Stimulated activated naive CD4-positive, alpha-beta T cell (primary cell): ENCODE measurements around the gene KCNT1.

Source experiments
- DNase-seq, 6 experiments: peaks; one replicate each; lab custom pipeline; 2025; lab: John Stamatoyannopoulos, UW

Gene KCNT1

GRCh38 chr9:135802876-135803419 lies 101.0 kb downstream of the KCNT1 start:
- DNase-seq, result no peak

- DNase-seq, result no peak
Observed at GRCh38 chr9:135803441-135803840, 101.5 kb downstream of the KCNT1 start.

- DNase-seq, result no peak
Observed at GRCh38 chr9:135804581-135805421, 102.8 kb downstream of the KCNT1 start.

- no peak for DNase-seq
Observed at GRCh38 chr9:135805422-135806022, 103.5 kb downstream of the KCNT1 start.

GRCh38 chr9:135809166-135809565 lies 107.2 kb downstream of the KCNT1 start:
- DNase-seq, result no peak

GRCh38 chr9:135810806-135811575 lies 109.0 kb downstream of the KCNT1 start:
- DNase-seq, result no peak

GRCh38 chr9:135811801-135812200 lies 109.8 kb downstream of the KCNT1 start:
- DNase-seq, result no peak

- DNase-seq, result no peak
Observed at GRCh38 chr9:135812961-135813360, 111.0 kb downstream of the KCNT1 start.

GRCh38 chr9:135813671-135814290 lies 111.8 kb downstream of the KCNT1 start:
- no peak for DNase-seq

- DNase-seq, result no peak
Observed at GRCh38 chr9:135814421-135815095, 112.6 kb downstream of the KCNT1 start.

GRCh38 chr9:135815413-135815812 lies 113.4 kb downstream of the KCNT1 start:
- DNase-seq, result no peak

GRCh38 chr9:135815830-135816650 lies 114.1 kb downstream of the KCNT1 start:
- DNase-seq, result no peak

- DNase-seq, result no peak
Observed at GRCh38 chr9:135816651-135816970, 114.6 kb downstream of the KCNT1 start.

- DNase-seq, result no peak
Observed at GRCh38 chr9:135817951-135818717, 116.1 kb downstream of the KCNT1 start.

- DNase-seq, result no peak
Observed at GRCh38 chr9:135818718-135819475, 116.9 kb downstream of the KCNT1 start.

- DNase-seq, result no peak
Observed at GRCh38 chr9:135819905-135820304, 117.9 kb downstream of the KCNT1 start.

GRCh38 chr9:135820661-135821060 lies 118.7 kb downstream of the KCNT1 start:
- no peak for DNase-seq

GRCh38 chr9:135821116-135821515 lies 119.1 kb downstream of the KCNT1 start:
- DNase-seq, result no peak

- DNase-seq, result no peak
Observed at GRCh38 chr9:135821733-135822373, 119.9 kb downstream of the KCNT1 start.
